Chondrocyte (in vitro differentiated cells): ENCODE measurements around the gene CDK5. TPM values are rescaled to one million over a fixed set of nuclear protein-coding genes. Genes with fewer than 3 reads are reported as not detected.

Experiments
- DNase-seq: peaks from one replicate; pipeline ENCODE4 v3.0.0; 2021; ENCODE audit warnings: mixed read lengths, low spot score
- H3K27ac Mint-ChIP-seq: one replicate; pipeline ENCODE4 v1.8.0; 2021; ENCODE audit warnings: mild to moderate bottlenecking, moderate library complexity, mixed read lengths; ENCODE audit not compliant: unreplicated experiment
- H3K27me3 Mint-ChIP-seq: 2 replicates; pipeline ENCODE4 v1.8.0; 2021; ENCODE audit warnings: low read depth, mixed read lengths
- H3K36me3 Mint-ChIP-seq: 2 replicates; pipeline ENCODE4 v1.8.0; 2021; ENCODE audit warnings: low read depth, mixed read lengths
- H3K4me1 Mint-ChIP-seq: 2 replicates; pipeline ENCODE4 v1.8.0; 2021; ENCODE audit warnings: low read depth, mild to moderate bottlenecking, mixed read lengths
- H3K4me3 Mint-ChIP-seq: one replicate; pipeline ENCODE4 v1.8.0; 2021; ENCODE audit warnings: mild to moderate bottlenecking, moderate library complexity, mixed read lengths; ENCODE audit not compliant: unreplicated experiment
- H3K9me3 Mint-ChIP-seq: 2 replicates; pipeline ENCODE4 v1.8.0; 2021; ENCODE audit warnings: low read depth, mixed read lengths
- total RNA-seq: library from RNA; stranded (reverse); gene quantifications from 3 replicates; pipeline ENCODE4 v1.2.1, GENCODE V29; 2021
- TF ChIP-seq, protein P1 (sequence below): fragments of 200-600 bp; sonication (generic); IDR thresholded peaks from 2 replicates; pipeline ENCODE4 v1.5.0; 2021; ENCODE audit warnings: antibody characterized with exemption, mild to moderate bottlenecking, moderate library complexity

The CDK5 gene
- total RNA-seq, 1 donor from 2014 or later, result 24.0 TPM

DNA sequence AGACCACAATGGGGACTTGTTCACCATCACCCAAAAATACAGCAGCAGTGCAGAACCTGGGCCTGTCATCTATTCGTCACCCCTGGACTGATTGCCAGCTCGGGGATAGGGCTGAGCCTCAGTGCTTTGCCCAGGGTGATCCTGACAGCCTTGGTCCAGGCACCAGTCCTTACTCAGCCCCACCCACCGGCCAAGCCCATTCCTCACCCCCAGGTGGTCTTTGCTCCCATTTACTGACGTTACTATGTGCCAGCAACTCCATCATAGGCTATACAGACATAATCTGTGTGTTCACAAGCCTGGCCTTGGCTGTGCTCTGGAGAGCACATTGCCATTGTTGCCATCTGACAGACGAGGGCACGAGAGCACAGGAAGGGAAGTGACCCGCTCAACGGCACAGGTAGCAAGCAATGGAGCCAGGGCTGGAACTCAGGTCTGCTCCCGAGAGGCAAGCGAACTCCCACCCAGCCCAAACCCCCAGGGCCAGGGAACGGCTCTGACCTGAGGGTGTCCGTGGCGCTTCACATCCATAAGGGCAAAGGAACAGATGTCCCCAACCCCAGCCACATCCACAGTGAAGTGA lies 40.2 kb downstream of the CDK5 start:
- H3K27me3 Mint-ChIP-seq, result peaks cover 26% of the 10 kb centered on the region
- no peak overlapping the region for H3K27ac Mint-ChIP-seq
- H3K9me3 Mint-ChIP-seq, result no peaks in the 10 kb centered on the region
- DNase-seq, result no peak
- TF ChIP-seq, protein P1, sequence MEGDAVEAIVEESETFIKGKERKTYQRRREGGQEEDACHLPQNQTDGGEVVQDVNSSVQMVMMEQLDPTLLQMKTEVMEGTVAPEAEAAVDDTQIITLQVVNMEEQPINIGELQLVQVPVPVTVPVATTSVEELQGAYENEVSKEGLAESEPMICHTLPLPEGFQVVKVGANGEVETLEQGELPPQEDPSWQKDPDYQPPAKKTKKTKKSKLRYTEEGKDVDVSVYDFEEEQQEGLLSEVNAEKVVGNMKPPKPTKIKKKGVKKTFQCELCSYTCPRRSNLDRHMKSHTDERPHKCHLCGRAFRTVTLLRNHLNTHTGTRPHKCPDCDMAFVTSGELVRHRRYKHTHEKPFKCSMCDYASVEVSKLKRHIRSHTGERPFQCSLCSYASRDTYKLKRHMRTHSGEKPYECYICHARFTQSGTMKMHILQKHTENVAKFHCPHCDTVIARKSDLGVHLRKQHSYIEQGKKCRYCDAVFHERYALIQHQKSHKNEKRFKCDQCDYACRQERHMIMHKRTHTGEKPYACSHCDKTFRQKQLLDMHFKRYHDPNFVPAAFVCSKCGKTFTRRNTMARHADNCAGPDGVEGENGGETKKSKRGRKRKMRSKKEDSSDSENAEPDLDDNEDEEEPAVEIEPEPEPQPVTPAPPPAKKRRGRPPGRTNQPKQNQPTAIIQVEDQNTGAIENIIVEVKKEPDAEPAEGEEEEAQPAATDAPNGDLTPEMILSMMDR, result no peak
- peaks cover 26% of the 10 kb centered on the region for H3K4me1 Mint-ChIP-seq
- no peaks in the 10 kb centered on the region for H3K36me3 Mint-ChIP-seq
- no peak overlapping the region for H3K4me3 Mint-ChIP-seq

DNA sequence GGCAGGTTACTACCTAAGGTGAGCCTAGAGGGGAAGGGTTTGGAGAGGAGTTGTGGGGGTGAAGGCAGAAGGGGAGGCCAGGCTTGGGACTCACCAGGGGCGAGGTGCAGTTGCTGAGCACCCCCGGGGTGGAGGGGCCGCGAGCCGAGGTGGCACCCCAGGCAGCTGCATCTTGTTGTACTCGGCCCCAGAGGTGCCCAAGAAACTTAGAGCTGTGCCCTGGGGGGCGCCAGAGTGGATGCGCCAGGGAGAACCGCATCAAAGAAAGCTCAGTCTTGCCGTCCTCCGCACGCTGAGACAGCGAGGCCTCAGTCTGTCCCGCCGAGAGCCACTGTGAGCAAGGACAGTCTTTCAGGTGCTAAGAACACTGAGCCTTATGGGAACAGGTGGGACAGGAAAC lies 40.8 kb downstream of the CDK5 start:
- H3K36me3 Mint-ChIP-seq, result no peaks in the 10 kb centered on the region
- peaks cover 28% of the 10 kb centered on the region for H3K4me1 Mint-ChIP-seq
- H3K27me3 Mint-ChIP-seq, result peaks cover 29% of the 10 kb centered on the region
- no peak for DNase-seq
- no peak overlapping the region for H3K4me3 Mint-ChIP-seq
- H3K9me3 Mint-ChIP-seq, result no peaks in the 10 kb centered on the region
- TF ChIP-seq, protein P1, result no peak
- H3K27ac Mint-ChIP-seq, result no peak overlapping the region

DNA sequence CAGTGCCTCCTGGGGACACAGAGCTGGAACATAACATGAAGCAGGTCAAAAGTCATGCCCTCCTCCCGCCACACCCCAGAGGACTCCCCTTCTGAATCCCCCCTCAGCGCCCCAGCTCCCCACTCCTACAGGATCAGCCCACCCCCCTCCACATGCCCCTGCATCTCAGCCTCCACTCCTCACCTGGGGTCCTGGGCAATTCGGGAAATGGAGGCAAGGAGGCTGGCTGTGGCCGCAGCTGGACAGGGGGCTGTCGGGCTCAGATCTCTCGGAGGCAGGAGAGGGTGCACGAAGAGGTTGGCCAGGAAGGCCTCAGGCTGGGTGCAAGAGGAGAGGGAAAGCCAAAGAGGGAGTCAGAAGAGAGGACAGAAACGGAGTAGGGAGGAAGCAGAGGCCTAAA lies 41.2 kb downstream of the CDK5 start:
- TF ChIP-seq, protein P1, result no peak
- no peaks in the 10 kb centered on the region for H3K36me3 Mint-ChIP-seq
- DNase-seq, result no peak
- H3K27me3 Mint-ChIP-seq, result peaks cover 32% of the 10 kb centered on the region
- H3K27ac Mint-ChIP-seq, result no peak overlapping the region
- no peaks in the 10 kb centered on the region for H3K9me3 Mint-ChIP-seq
- peaks cover 28% of the 10 kb centered on the region for H3K4me1 Mint-ChIP-seq
- no peak overlapping the region for H3K4me3 Mint-ChIP-seq

DNA sequence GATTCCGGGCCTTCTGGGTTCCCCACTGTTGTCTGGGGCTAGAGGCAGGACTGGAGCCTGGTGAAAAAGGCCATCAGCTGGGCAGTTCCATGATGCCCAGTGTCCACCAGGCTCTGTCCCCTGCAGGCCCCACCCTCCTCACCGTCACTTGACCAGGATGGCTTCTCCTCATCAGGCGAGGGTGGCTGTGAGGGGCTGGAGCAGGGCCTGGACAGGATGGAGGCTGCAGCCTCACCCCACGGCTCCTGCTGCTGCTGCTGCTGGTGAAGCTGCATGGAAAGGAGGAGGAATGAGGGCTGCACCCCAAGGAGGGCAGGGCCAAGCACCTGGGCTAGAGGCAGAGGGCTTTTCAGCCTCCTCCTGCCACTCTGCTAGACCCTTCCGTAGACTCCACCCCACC lies 41.7 kb downstream of the CDK5 start:
- Mint-ChIP-seq H3K4me1 (peaks cover 30% of the 10 kb centered on the region), H3K4me3 (no peak overlapping the region), H3K27ac (no peak overlapping the region), H3K27me3 (peaks cover 32% of the 10 kb centered on the region), H3K9me3 (no peaks in the 10 kb centered on the region), H3K36me3 (no peaks in the 10 kb centered on the region)
- TF ChIP-seq, protein P1, result no peak
- no peak for DNase-seq

DNA sequence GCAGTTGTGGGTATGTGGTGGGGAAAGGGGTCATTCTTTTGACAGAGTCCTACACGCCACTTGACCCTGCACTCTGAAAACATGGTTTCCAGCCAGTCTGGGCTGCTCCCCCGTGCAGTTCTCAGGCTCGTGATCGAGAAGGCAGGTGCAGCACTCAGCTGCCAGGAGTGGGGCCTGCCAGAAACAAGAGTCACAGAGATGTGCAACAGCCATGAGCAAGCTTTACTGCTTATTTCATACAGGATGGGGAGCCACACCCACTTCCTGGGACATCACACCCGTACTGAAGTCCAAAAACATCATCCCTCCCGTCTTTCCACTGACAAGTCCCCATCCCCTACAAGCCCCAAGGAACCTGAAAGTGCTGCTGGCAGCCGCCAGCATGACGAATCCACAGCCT lies 42.7 kb downstream of the CDK5 start:
- no peak overlapping the region for H3K27ac Mint-ChIP-seq
- no peaks in the 10 kb centered on the region for H3K9me3 Mint-ChIP-seq
- no peak for DNase-seq
- peaks cover 29% of the 10 kb centered on the region for H3K27me3 Mint-ChIP-seq
- H3K4me1 Mint-ChIP-seq, result peaks cover 26% of the 10 kb centered on the region
- H3K4me3 Mint-ChIP-seq, result no peak overlapping the region
- TF ChIP-seq, protein P1, result no peak
- no peaks in the 10 kb centered on the region for H3K36me3 Mint-ChIP-seq
